HG03045 (cell line): ENCODE results near the gene FGF14.
"Not testable (repeated sequence)": the region's sequence is repeated elsewhere in the genome, so short reads cannot be mapped to it uniquely, and the experiment has no call there.

Source experiments
- ATAC-seq: cut with Tn5 transposase; IDR thresholded peaks from one replicate; pipeline ENCODE4 v1.9.1; 2021; ENCODE audit warnings: mild to moderate bottlenecking, moderate library complexity; ENCODE audit not compliant: unreplicated experiment

Gene FGF14

GRCh38 chr13:101892296-101892695 lies 509.6 kb downstream of the FGF14 start:
- ATAC-seq: no peak

- ATAC-seq: no peak
These were observed 520.3 kb downstream of the FGF14 start for GRCh38 chr13:101881593-101881992.

- no peak for ATAC-seq
These were observed 521.3 kb downstream of the FGF14 start for GRCh38 chr13:101880581-101880980.

- no peak for ATAC-seq
These were observed 524.9 kb downstream of the FGF14 start for GRCh38 chr13:101876951-101877350.

GRCh38 chr13:101875717-101876393 lies 526.0 kb downstream of the FGF14 start:
- no peak for ATAC-seq

- no peak for ATAC-seq
These were observed 526.8 kb downstream of the FGF14 start for GRCh38 chr13:101875091-101875490.

DNA sequence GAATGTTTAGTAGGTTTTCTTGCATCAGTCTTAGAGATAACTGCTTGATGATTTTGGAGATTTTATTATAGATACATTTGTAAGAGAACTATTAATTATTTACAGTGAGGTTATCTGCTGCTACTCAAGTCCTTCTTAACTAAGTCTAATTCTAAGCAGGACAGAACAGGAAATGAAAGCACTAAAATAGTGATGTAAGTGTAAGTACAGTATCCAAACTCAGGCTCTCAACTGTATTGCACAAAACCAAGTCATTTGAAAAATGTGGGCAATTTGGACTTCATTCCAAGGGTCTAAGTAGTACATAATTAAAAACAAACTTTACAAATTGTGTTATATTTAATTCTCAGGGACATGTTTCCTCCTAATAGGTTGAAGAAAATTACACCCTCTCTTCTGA lies 532.3 kb downstream of the FGF14 start:
- ATAC-seq: no peak

GRCh38 chr13:101868585-101869469 lies 533.0 kb downstream of the FGF14 start:
- ATAC-seq: no peak

GRCh38 chr13:101866889-101867581 lies 534.8 kb downstream of the FGF14 start:
- ATAC-seq: no peak

- no peak for ATAC-seq
These were observed 543.0 kb downstream of the FGF14 start for GRCh38 chr13:101858860-101859259.

DNA sequence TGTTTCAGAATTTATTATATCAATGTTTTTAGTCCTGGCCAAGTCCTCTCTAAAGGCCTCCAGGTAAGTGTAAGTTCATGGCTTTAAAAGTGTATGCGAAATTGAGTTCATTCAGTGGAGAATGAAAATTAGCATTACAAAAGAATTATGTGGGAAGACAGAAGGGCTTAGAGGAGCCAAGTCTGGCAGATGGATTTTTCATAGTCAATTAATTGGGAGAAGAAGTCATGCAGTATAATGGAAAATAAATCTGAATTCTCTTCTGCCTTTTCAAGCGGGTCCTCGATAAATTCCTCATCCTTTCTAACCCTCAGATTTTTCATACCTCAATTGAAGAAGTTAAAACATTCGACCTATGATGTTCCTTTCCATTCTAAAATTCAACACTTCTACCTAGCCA lies 555.1 kb downstream of the FGF14 start:
- ATAC-seq: no peak

DNA sequence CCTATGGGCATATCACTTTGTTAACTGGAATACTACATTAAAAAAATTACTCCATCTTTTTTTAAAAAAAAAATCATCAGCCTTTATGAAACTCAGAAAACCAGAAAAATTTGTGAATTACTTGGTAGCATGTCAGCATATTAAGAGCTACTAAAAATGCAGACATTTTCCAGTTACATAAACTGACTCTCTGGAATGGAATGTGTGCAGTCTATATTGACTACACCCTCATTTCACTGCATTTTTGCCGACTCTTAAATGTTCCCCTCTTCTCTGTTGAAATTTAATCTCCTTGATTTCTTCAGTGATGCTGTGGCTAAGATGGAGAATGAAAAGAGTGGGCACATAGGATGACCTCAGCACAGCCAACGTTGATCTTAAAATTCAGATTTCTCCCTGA lies 555.6 kb downstream of the FGF14 start:
- no peak for ATAC-seq

DNA sequence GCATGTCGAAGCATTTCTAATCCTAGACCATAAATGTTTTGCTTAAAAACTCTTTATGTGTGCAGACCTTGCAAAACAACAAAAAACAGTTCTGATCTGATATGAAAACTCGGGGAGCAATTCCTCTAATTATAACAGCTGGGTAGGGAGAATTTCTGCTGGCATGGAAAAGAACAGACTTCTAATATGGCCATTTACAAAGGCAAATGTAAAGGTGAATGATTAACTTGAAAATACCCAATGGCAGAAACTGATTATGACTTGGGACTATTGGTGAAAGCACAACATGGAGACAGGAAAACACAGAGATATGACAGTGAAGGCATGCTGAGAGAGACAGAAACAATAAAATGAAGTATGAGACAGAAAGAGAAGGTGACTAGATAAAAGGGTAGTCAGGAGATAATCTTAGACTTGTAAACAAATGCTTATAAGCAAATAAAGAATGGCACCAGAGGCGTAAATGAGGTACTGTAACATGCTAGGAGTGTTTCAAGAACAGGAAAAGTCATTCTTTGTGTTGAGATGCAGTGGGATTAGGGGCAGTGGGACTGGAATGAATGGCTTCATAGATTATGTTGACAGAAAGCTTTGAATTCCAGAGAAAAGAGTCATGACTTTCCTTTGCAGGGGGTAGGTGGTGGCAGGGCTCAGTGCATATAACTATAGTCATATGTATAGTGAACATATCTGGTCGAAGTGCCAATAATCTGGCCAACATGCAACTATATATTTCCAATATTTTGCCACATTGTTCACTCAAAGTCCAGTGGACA lies 556.4 kb downstream of the FGF14 start:
- ATAC-seq: no peak

DNA sequence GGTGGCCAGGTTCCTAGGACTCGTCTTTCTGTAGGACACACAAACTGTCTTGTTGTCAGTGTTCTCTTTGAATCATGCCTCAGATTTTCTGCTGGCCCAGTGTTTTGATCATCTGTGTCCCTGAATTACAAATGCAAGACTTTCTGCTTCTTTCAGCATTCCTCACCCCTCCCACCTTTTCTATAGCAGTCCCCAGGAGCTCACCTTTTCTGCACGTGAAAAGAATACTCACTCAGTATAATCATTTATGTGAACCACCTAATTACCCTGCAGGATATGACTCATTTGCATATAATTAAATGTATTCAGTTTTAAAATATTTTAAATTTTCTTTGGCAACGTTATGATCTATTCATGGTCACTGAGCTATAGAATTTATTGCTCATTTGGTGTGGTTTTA lies 560.1 kb downstream of the FGF14 start:
- ATAC-seq: no peak

GRCh38 chr13:101838323-101838722 lies 563.5 kb downstream of the FGF14 start:
- no peak for ATAC-seq

DNA sequence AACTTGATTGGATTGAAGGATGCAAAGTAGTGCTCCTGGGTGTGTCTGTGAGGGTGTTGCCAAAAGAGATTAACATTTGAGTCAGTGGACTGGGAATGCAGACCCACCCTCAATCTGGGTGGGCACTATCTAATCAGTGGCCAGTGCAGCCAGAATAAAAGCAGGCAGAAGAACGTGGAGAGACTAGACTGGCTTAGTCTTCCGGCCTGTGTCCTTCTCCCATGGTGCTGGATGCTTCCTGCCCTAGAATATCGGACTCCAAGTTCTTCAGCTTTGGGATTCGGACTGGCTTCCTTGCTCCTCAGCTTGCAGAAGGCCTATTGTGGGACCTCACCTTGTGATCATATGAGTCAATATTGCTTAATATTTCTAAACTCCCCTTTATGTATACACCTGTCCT lies 564.1 kb downstream of the FGF14 start:
- not testable (repeated sequence) for ATAC-seq

DNA sequence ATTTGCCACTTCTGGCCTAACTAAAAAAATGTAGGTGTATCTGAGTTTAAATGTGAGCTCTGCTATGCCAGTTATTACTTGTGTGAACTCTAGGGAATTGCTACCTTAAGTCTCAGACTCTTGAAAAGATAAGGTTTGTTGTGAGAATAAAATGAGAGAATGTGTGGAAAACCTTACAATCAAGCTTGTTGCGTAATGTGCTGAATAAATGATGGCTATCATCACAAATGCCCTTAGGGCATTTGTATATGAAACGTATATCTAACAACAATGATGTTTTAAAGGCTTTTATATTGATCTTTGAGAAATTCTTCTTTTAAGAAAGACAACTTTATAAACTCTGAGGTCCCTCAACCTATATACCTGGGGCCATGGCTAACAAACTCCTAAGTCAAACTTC lies 564.6 kb downstream of the FGF14 start:
- ATAC-seq: no peak

GRCh38 chr13:101835920-101836319 lies 565.9 kb downstream of the FGF14 start:
- ATAC-seq: no peak

- no peak for ATAC-seq
These were observed 568.2 kb downstream of the FGF14 start for GRCh38 chr13:101833671-101834070.

GRCh38 chr13:101830035-101830434 lies 571.8 kb downstream of the FGF14 start:
- ATAC-seq: no peak

DNA sequence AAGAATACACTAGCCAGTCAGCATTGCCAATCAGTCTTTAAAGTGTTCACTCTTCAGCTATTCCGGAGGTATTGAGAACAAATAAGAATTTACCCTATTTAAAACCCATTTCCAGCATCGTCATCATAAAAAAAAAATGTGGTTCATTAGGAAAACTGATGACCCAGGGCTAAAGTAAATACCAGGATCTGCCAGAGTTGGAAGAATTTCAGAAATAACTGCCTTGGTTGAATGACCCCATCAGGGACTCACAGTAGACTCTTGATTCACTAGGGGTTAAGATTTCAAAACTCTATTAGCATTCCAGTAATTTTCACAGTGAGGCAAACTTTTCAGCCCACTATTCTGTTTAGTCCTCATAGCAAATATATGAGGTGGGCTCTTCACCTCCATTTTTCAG lies 572.4 kb downstream of the FGF14 start:
- ATAC-seq: no peak
